LoVo (cell line): Measurements from ENCODE around the gene OVOL2.
"Not testable (repeated sequence)": the region's sequence is repeated elsewhere in the genome, so short reads cannot be mapped to it uniquely, and the experiment has no call there.

Experiments used
- DNase-seq: peaks from one replicate; pipeline ENCODE4 v3.0.0-alpha.2; 2016; ENCODE audit warnings: low spot score

Gene OVOL2

DNA sequence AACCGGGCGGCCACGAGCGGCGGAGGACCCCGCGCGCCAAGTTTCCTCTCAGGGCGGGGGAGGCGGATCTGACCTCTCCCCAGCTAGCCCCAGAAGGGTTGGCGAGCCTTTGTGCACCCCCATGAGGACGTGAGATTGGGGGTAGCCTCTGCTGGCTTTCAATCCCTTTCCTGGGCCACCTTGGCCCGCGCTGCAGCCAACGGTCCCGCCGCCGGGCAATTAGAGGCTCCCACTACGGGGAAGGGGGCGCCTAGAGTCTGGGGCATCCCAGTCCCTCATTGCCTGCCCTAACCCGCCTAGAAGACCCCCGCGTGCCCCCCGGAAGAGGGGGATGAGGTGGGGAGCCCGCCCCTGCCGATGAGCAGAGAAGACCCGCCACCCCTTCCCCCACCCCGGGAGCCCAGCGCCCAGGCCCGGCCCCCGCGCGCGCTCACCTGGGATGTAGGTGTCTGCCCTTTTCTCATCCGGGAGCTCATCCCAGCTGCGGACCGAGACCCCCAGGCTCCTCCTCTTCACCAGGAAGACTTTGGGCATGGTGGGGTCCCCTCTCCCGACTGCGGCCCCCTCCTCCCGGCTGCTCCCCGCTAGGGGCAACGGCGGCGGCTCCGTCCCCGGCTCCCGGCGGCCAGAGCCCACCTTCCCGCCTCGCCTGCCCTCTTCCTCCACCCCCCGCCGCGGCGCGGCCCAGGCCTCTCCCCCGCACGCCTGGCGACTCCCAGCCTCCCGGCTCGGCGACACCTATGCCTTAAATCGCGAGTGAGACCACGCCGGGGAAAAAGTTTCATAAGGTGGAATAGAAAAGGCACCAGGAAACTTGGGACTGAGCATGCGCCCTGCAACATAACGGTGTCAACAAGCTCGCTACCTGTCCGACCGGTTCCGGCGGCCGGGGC, at the start of gene OVOL2:
OVOL2 (minus strand) TSS at position 816 of the 893 bp plus-strand sequence; CDS start at position 534, 282 bp downstream.
- DNase-seq: peak; percentile 85

DNA sequence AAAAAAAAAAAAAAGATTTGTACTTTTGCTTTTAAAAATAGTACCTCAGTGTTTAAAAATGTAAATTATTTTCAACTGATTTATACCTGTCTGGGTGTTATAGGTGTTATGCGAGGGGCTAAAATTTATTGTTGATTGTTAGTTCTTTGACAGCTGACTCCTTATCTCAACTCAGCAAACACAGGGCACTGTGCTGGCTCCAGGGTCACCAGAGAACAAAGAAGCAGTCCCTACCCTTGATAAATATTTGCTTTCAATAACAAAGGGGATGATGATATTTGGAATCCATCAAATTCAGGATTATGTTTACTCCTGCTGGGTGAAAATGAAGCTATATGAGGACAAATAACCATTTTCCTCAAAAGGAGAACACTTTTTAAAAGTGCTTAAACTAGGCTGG, 45.8 kb upstream of the OVOL2 start:
- DNase-seq: no peak

DNA sequence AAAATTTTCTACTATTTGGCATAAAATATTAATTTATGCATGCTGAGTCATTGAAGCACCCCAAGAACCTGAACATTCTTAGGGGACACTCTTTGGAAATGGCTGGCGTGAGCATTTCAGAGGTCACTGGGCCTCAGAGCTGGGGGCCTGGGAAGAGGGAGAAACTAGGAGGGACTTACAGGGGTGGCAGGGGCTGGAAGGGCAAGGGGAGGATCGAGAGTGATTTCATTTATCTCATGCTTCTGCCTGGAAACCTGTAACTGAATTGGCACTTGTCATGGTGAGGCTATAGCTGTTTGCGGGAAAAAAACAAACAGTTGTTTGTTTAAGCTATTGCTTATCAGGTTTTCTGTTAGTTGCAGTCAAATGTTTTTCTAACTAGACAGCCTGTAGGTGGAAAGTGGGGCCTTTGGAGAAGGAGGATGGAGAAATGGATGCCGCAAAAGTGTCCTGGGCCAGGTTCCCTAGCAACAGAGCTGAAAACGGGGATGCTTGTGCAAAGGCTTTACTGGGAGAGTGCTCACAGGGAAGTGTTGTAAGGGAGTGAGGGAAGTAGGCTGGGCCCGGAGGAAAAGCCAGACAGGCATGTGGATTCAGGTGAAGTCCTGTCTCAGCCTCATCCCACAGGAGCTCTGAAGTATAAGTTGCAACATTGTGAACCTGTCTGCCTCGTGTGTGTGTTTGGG, 43.6 kb upstream of the OVOL2 start:
- no peak for DNase-seq

DNA sequence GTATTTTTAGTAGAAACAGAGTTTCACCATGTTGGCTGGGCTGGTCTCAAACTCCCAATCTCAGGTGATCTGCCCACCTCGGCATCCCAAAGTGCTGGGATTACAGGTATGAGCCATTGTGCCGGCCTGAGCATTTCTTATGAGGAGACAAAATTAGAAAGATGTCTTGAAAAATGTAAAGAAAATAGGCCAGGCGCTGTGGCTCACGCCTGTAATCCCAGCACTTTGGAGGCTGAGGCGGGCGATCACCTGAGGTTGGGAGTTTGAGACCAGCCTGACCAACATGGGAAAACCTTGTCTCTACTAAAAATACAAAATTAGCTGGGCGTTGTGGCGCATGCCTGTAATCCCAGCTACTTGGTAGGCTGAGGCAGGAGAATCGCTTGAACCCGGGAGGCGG, 42.9 kb upstream of the OVOL2 start:
- DNase-seq: not testable (repeated sequence)

DNA sequence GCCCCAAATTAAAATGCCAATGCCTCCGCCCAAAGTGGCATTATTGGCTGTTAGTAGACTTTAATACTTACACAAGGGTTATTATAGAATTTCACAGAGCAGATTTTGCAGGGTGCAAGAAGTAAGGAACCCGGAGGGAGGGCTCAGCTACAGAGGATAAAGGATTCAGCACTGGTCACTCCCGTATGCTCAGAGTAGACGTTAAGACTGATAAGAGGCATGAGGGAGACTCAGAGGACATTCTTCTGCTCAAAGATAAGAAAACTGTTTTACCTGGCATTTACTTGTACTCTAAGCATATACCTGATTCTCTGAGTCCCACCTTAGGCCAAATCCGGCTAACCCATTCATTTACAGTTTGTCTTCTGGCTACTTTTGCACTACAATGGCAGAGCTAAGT, 36.5 kb upstream of the OVOL2 start:
- DNase-seq: no peak

DNA sequence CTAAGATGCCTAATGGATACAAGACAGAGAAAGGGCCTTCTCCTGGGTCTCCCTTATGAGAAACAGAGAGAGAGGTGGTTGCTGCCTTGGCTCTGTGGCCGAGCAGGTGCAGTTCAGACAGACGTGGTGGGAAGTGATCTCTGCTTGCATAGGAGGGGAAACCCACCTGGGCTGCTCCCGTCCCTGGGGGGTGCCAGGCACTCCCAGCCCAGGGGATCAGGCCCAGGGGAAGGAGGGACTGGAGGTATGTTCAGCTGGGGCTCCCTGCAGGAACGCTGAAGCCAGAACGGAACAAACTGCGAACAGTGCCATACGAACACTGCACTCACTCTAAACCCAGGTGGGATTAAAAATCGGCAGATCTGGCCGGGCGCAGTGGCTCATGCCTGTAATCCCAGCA, 35.7 kb upstream of the OVOL2 start:
- DNase-seq: no peak

DNA sequence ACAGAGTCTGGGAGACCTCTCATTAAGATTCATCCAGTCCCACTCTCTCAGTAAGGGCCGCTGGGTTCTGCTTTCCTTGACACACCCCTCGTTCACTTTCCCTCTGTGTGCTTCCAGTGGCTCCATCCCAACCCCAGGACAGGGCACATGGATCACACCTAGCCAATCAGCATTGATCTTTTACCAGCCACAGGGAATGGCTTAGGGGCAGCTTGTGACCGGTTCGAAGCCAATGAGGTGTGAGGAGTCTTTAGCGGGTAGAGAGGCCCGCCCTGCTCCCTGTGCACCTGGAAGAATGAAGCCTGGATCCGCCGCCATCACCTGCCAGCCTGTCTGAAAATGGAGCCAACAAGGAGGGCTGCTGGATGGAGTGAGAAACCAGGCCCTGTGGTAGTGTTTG, 35.2 kb upstream of the OVOL2 start:
- no peak for DNase-seq

DNA sequence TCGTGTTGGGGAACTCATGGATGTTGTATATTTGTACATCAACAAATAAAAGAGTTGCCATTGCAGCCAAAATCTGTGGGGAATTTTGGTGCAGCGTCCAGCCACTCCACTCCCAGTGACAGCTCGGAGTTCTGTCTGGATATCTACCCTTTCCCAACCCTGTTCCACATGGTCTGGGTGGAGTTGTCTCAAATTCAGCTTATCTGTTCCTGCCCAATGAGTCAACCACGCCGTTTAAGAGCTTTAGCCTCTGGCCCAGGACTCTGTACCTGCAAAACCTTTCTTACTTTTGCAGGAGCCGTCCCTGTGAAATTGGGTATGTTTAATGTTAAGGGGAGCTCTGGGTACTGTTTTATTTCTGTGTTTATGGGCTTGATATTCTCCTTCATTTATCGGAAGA, 33.9 kb upstream of the OVOL2 start:
- peak; percentile 22 for DNase-seq

DNA sequence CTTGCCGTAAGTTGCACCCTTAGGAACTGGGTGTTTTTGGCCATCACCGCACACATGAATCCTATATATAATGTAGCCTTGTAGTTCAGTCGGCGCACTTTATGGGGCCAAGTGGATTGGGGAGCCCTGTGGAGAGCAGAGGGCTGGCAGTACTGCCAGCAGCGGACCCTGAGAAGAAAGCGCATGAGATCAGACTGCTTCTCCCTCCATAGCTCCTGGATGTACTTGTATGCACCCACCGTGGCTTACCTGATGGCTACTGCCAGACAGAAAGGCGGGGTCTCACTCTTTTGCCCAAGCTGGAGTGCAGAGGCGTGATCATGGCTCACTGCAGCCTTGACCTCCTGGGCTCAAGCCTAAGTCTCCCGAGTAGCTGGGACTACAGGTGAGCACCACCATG, 32.8 kb upstream of the OVOL2 start:
- DNase-seq: no peak

DNA sequence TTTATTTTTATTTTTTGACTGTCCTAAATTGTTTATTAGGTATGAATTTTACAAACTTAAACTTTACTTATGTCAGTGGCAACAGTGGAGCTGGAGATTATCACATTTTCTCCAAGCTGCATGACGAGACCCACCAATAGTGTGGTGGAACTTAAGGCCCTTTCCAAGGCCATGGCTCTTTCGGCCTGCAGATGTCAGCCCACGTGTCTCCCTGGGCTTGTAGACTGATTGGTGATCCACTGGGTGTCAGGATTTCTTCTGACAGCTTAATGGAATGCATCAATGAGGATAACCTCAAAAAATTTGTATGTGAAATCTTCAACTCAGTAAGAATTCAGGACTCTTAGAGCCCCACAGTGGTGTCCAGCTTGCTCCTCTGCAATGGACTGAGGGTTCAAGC, 32.3 kb upstream of the OVOL2 start:
- DNase-seq: no peak

DNA sequence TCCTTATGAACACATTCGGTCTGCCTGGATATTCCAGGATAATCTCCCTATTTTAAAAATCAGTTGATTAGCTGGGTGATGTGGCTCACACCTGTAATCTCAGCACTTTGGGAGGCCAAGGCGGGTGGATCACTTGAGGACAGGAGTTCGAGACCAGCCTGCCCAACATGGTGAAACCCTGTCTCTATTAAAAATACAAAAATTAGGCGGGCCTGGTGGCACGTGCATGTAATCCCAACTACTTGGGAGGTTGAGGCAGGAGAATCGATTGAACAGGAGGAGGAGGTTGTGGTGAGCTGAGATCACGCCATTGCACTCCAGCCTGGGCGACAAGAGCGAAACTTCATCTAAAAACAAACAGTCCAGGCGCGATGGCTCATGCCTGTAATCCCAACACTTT, 31.1 kb upstream of the OVOL2 start:
- DNase-seq: not testable (repeated sequence)

DNA sequence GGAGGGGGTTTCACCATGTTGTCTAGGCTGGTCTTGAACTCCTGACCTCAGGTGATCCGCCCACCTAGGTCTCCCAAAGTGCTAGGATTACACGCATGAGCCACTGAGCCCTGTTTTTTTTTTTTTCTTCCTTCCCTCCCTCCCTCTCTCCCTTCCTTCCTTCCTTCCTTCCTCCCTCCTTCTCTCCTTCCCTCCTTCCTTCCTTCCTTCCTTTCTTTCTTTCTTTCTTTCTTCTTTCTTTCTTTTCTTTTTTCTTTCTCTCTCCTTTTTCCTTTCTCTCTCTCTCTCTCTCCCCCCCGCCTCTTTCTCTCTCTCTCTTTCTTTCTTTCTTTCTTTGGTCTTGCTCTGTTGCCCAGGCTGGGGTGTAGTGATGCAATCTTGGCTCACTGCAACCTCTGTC, 30.6 kb upstream of the OVOL2 start:
- not testable (repeated sequence) for DNase-seq

DNA sequence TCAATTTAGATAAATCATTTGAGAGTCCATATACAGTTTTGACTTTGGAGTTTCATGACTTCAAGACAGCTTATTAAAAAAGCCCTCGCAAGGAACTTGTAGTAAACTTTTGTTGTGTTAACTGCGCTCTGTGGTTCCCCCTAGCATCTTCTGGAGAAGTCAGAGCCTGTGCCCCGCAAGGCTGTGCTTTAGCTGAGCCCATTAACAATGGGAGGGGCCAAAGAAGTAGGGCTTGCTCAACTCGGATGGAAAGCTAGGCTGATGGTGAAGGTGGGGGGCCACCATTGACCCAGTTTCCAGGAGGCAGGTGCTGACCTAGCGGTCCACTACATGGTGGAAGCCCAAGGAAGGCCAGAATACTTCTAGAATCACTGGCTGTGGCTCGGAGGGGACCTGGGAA, 29.3 kb upstream of the OVOL2 start:
- DNase-seq: no peak

DNA sequence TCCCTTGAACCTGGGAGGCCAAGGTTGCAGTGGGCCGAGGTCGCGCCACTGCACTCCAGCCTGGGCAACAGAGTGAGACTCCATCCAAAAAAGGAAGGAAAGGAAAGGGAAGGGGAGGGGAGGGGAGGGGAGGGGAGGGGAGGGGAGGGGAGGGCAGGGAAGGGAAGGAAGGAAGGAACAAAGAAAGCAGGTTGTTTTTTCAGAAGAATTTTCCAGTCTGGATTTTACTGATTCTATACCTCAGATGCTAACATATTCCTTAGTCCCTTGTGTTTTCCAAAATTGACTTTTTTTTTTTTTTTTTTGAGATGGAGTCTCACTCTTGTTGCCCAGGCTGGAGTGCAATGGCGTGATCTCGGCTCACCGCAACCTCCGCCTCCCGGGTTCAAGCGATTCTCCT, 23.1 kb upstream of the OVOL2 start:
- DNase-seq: not testable (repeated sequence)

DNA sequence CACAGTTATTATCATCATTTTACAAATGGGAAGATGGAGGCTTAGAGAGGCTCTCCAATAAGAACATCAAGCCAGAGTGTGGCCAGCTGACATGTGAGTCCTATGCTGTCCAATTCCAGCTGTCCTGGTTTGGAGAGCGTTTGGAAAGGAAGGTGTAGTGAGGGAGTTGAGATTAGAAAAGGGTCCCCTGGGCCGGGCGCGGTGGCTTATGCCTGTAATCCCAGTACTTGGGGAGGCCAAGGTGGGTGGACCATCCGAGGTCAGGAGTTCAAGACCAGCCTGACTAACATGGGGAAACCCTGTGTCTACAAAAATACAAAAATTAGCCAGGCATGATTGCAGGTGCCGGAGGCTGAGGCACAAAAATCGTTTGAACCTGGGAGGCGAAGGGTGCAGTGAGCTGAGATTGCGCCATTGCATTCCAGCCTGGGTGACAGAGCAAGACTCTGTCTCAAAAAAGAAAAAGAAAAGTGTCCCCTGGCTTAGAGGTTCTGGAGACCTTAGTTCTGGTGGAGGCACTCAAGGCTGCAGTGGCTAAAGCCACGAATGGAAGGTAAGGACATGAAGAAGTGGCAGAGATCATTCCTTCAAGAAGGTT, 22.1 kb upstream of the OVOL2 start:
- DNase-seq: no peak

DNA sequence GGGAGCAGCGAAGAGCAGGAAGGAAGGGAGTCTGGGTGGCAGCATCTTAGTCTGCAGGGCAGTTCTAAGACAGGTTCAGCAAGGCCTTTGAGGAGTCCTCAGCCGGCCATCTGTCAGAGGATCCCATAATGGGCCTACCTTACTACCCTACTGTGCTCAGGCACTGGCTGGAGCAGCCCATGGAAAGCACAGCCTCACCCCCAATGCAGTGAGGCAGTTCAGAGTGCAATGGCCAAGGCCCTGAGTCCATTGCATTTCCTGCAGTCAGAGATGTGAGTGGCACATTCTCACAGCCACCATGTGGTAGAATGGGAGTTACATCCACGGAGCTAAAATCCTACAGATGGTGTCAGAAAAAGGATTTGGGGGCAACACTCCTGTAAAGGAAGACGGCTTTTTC, 19.4 kb upstream of the OVOL2 start:
- DNase-seq: no peak

DNA sequence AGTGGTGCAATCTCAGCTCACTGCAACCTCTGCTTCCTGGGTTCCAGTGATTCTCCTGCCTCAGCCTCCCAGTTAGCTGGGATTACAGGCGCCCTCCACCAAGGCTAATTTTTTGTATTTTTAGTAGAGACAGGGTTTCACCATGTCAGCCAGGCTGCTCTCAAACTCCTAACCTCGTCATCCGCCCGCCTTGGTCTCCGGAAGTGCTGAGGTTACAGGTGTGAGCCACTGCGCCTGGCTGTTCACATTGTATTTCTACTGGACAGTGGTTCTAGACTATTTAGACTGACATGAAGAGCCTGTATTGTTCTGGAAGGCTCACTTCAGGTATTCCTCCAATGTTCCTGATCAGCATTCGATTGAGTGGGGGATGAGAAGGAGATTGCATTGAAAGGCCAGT, 14.8 kb upstream of the OVOL2 start:
- no peak for DNase-seq

DNA sequence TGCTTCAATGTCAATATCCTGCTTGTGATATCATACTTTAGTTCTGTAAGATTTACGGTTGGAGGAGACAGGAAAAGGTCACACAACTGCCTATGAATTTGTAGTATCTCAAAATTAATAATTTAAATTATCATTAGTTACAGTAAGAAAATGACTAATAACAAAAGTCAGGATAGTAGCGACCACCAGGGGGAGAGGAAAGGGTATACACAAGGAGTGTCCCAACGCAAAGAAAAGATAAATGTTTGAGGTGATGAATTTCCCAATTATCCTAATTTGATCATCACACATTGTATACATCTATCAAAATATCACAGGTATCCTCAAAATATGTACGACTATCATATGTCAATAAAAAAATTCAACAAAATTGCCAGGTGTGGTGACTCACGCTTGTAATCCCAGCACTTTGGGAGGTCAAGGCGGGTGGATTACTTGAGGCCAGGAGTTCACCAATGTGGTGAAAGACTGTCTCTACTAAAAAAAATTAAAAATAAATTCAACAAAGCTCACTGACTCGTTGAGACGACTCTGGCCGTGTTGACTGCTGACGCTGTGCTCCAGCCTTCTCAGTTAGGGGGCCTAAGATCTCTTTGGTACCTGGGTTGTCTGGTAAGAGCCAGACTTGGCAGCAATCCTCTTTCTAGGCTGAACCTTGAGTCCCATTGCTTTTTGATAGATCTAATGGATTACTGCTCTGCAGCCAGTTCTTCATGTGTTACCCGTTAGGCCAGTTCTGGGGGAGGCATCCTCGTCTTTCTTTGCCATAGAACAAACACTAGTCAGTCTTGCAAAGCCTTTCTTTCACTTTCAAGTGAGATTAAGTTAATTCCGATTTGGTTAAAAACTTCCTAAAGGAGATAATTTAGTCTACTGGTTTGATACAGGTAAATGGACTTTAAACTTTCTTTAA, 9.0 kb upstream of the OVOL2 start:
- no peak for DNase-seq

DNA sequence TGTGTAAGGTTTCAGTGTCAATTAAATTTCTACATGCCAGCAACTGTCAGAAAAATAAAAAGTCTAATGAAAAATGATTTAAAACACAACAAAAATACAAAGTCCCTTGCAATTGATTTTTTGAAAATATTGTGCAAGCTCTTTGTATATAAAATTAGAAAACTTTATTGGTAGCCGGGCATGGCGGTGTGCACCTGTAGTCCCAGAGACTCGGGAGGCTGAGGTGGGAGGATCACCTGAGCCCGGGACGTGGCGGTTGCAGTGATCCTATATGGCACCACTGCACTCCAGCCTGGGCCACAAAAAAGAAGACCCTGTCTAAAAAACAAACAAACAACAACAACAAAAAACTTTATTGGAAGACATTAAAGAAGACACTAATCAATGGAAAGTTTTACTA, 6.0 kb upstream of the OVOL2 start:
- DNase-seq: no peak

DNA sequence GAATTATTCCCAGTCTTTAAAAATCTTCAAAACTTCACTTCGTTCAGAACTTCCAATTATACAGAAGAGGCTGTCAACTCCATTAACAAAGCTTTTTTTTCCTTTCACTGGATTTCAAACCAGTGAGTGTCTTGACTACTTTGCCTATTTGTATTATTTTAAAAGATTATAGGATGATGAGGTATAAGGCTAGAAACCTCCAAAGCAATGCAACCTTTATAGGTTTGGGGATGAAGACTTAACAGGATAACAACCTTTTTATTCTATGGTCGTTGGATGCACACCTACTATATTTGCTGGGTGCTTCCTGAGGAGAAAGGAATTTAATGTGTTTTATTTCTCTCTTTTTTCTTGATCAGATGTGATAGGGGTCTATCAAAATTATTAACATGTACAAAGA, 1.9 kb upstream of the OVOL2 start:
- no peak for DNase-seq

DNA sequence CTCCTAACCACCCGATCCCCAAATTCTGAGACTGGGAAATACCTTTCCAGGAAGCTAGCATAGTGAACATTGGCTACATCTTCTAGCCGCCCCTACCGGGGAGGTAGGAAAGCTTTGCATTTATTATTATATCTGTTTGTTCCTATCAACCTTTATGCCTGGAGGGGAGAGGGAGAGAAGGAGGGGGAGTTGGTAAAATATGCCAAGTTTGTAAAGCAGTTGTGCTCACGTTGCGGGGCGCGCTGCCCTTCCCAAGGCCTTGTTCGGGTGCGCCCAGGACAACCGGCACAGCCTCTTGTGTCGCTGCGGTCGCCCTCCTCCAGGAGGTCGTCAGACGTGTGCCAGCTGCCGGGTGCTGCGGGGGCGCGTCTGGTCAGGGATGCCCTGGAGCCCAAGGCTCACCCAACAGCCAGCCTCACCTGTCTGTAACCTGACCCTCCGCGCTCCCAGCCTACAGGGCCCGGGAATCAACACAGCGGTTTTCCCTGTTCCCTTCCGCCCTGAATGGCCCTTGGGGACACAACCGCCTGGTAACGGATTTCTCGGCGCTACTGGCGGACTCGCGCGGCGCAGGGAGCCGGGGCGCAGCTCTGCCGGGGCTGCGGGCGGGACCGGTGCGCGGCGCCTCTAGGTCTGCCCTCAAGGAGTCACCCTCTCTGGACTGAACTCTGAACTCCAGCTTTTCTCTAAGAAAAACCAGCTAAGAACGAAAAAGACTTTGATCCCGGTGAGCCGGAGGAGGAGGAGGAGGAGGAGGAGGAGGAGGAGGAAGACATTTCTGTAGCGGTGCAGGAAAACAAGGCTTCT, 1.1 kb upstream of the OVOL2 start:
- DNase-seq: peak; percentile 68
